Activated CD4-positive, CD25-positive, alpha-beta regulatory T cell treated with anti-CD3 and anti-CD28 coated beads, Interleukin-2, amount 50 U/mL, for 16 hours (primary cell): ENCODE measurements around the gene SPEG.

Source experiments
- DNase-seq: peaks from one replicate; pipeline ENCODE4 v3.0.0-alpha.2; 2020; ENCODE audit warnings: low read depth, low spot score

Gene SPEG

GRCh38 chr2:219547621-219548020 is 113.0 kb downstream of the SPEG start:
- no peak for DNase-seq
